SK-N-SH treated with all-trans-retinoic acid at 6 μM for 48 hours (cell line): Measurements from ENCODE around the gene SORCS2.

Source experiments
- ARNTL ChIP-seq: fragments of 450-650 bp; formaldehyde crosslinking; IDR thresholded peaks from 2 replicates; pipeline ENCODE4 v1.5.0; 2020; ENCODE audit warnings: low read depth, mild to moderate bottlenecking, moderate library complexity, borderline replicate concordance
- CSRNP3 ChIP-seq: fragments of 250-450 bp; sonication (Bioruptor Pico); IDR thresholded peaks from 2 replicates; pipeline ENCODE4 v1.5.1; 2021; ENCODE audit warnings: mild to moderate bottlenecking, moderate library complexity
- PPARA ChIP-seq: fragments of 250-450 bp; sonication (Bioruptor Pico); IDR thresholded peaks from 2 replicates; pipeline ENCODE4 v1.5.0; 2020; ENCODE audit warnings: mild to moderate bottlenecking, borderline replicate concordance
- TSHZ2 ChIP-seq: fragments of 250-450 bp; sonication (Bioruptor Pico); IDR thresholded peaks from 2 replicates; pipeline ENCODE4 v1.5.0; 2020; ENCODE audit warnings: mild to moderate bottlenecking, moderate library complexity
- ZNF8 ChIP-seq: fragments of 450-650 bp; formaldehyde crosslinking; IDR thresholded peaks from 2 replicates; pipeline ENCODE4 v1.5.0; 2020; ENCODE audit warnings: mild to moderate bottlenecking, moderate library complexity

- TF ChIP-seq TSHZ2 (CRISPR knock-in tag) (no peak), PPARA (CRISPR knock-in tag) (no peak), ZNF8 (CRISPR knock-in tag) (no peak), CSRNP3 (CRISPR knock-in tag) (no peak), ARNTL (no peak)
Measured at GRCh38 chr4:7503559-7504249, 311.4 kb downstream of the SORCS2 start.
